ENCODE data around the gene UNC5A.

- TF ChIP-seq CTCF (IDR thresholded peaks at IDR 0.05) (no peak), POLR2A (IDR thresholded peaks at IDR 0.05) (no peak)
Measured at GRCh38 chr5:176873541-176874172, 63.3 kb downstream of the UNC5A start.

Data from uterus (tissue), 2 donors.